DMS 273 (cell line): Measurements from ENCODE around the gene MCM3.
A peak's percentile ranks its signal among the peaks of the same experiment; 100 is the strongest.

ENCODE experiments used
- DNase-seq: peaks from one replicate; lab custom pipeline; 2025; ENCODE audit not compliant: unreplicated experiment; lab: John Stamatoyannopoulos, UW

The MCM3 gene

GRCh38 chr6:52284460-52285176, at the start of gene MCM3:
Gene MCM3, minus strand, starts transcription at chr6:52284742. Its CDS starts 68 bp downstream, at chr6:52284674.
- peak; percentile 100 for DNase-seq

GRCh38 chr6:52333840-52334200, 49.3 kb upstream of the MCM3 start:
- DNase-seq: no peak

- no peak for DNase-seq
Measured at GRCh38 chr6:52331793-52332457, 47.4 kb upstream of the MCM3 start.

- DNase-seq: no peak
Measured at GRCh38 chr6:52330470-52330869, 45.9 kb upstream of the MCM3 start.

GRCh38 chr6:52328729-52329128, 44.2 kb upstream of the MCM3 start:
- DNase-seq: no peak

GRCh38 chr6:52328303-52328662, 43.7 kb upstream of the MCM3 start:
- no peak for DNase-seq

- no peak for DNase-seq
Measured at GRCh38 chr6:52326540-52327364, 42.2 kb upstream of the MCM3 start.

GRCh38 chr6:52325695-52326471, 41.3 kb upstream of the MCM3 start:
- no peak for DNase-seq

GRCh38 chr6:52324189-52324588, 39.6 kb upstream of the MCM3 start:
- DNase-seq: no peak

- DNase-seq: peak; percentile 9
Measured at GRCh38 chr6:52317841-52318581, 33.5 kb upstream of the MCM3 start.

- DNase-seq: no peak
Measured at GRCh38 chr6:52317211-52317610, 32.7 kb upstream of the MCM3 start.

- DNase-seq: no peak
Measured at GRCh38 chr6:52314752-52315151, 30.2 kb upstream of the MCM3 start.

GRCh38 chr6:52312461-52312860, 27.9 kb upstream of the MCM3 start:
- DNase-seq: no peak

- DNase-seq: no peak
Measured at GRCh38 chr6:52310932-52311331, 26.4 kb upstream of the MCM3 start.

GRCh38 chr6:52307900-52308372, 23.4 kb upstream of the MCM3 start:
- DNase-seq: no peak

- DNase-seq: no peak
Measured at GRCh38 chr6:52306972-52307870, 22.7 kb upstream of the MCM3 start.

GRCh38 chr6:52305948-52306767, 21.6 kb upstream of the MCM3 start:
- DNase-seq: no peak

- no peak for DNase-seq
Measured at GRCh38 chr6:52305411-52305810, 20.9 kb upstream of the MCM3 start.
